SK-N-SH (cell line): ENCODE data around the gene NFIA.

Source experiments
- CTCF ChIP-seq: fragments of 200-600 bp; sonication (generic); IDR thresholded peaks from 2 replicates; pipeline ENCODE4 v1.6.1; 2017; ENCODE audit warnings: antibody characterized with exemption, mild to moderate bottlenecking, moderate library complexity
- JUND ChIP-seq: IDR thresholded peaks from 2 replicates; pipeline ENCODE4 v1.4.0; 2012
- MAX ChIP-seq: IDR thresholded peaks from 2 replicates; pipeline ENCODE4 v1.4.0; 2012; ENCODE audit warnings: low read depth
- PBX3 ChIP-seq: IDR thresholded peaks from 2 replicates; pipeline ENCODE4; 2012
- SIN3A ChIP-seq: IDR thresholded peaks from 2 replicates; pipeline ENCODE4 v1.6.1; 2012; ENCODE audit warnings: low read depth, mild to moderate bottlenecking, low read length, moderate library complexity, borderline replicate concordance

GRCh38 chr1:61428146-61428545, 345.8 kb downstream of the NFIA start:
- TF ChIP-seq CTCF = no peak
- no peak for TF ChIP-seq JUND
- no peak for TF ChIP-seq PBX3
- no peak for TF ChIP-seq MAX
- no peak for TF ChIP-seq SIN3A
